Measurements from ENCODE around the gene EIF2B4.

GRCh38 chr2:27379383-27379835 is 9.3 kb upstream of the EIF2B4 start:
- TF ChIP-seq, protein P1, sequence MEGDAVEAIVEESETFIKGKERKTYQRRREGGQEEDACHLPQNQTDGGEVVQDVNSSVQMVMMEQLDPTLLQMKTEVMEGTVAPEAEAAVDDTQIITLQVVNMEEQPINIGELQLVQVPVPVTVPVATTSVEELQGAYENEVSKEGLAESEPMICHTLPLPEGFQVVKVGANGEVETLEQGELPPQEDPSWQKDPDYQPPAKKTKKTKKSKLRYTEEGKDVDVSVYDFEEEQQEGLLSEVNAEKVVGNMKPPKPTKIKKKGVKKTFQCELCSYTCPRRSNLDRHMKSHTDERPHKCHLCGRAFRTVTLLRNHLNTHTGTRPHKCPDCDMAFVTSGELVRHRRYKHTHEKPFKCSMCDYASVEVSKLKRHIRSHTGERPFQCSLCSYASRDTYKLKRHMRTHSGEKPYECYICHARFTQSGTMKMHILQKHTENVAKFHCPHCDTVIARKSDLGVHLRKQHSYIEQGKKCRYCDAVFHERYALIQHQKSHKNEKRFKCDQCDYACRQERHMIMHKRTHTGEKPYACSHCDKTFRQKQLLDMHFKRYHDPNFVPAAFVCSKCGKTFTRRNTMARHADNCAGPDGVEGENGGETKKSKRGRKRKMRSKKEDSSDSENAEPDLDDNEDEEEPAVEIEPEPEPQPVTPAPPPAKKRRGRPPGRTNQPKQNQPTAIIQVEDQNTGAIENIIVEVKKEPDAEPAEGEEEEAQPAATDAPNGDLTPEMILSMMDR (IDR thresholded peaks at IDR 0.05; ENCODE audit: insufficient read depth, low read length, poor library complexity, severe bottlenecking) = no peak
- no peak for TF ChIP-seq EZH2phosphoT487 (conservative IDR thresholded peaks at IDR 0.05; ENCODE audit: low read length)

Measured in SU-DHL-6 (cell line).